GM12878 (cell line): ENCODE measurements around the gene SC5D. TPM values are rescaled to one million over a fixed set of nuclear protein-coding genes. Genes with fewer than 3 reads are reported as not detected.

ENCODE experiments used
- ATAC-seq: fragments of 200-7000 bp; cut with Tn5 transposase; 3 replicates; pipeline ENCODE4 v1.9.1; 2020; ENCODE audit warnings: mild to moderate bottlenecking, moderate library complexity
- BruUV-seq: library from RNA; stranded (reverse); fragments of 400-500 nt; replicated peaks from 2 replicates; lab custom pipeline; 2021; lab: Mats Ljungman, UMichigan
- CTCF ChIA-PET: fragments of 300-600 bp; sonication (Branson Sonifier 250); formaldehyde crosslinking; extraction: SDS; loops from one replicate; lab custom pipeline; 2021; ENCODE audit warnings: inconsistent platforms; lab: Yijun Ruan, JAX
- POLR2A ChIA-PET: fragments of 350-600 bp; formaldehyde crosslinking; extraction: SDS; loops from one replicate; lab custom pipeline; 2021; ENCODE audit warnings: inconsistent platforms; lab: Charles Lee
- RAD21 ChIA-PET: fragments of 300-600 bp; sonication (Branson Sonifier 250); formaldehyde crosslinking; loops from one replicate; lab custom pipeline; 2023; ENCODE audit warnings: antibody characterized with exemption; ENCODE audit not compliant: unreplicated experiment; lab: Charles Lee
- SMC1A ChIA-PET: fragments of 300-600 bp; sonication (Branson Sonifier 250); formaldehyde crosslinking; loops from one replicate; lab custom pipeline; 2023; ENCODE audit not compliant: unreplicated experiment, uncharacterized antibody; lab: Charles Lee
- DNase-seq: peaks from one replicate; pipeline ENCODE4 v3.0.0-alpha.2; 2011; ENCODE audit warnings: low read depth, low spot score
- FAIRE-seq: peaks from 3 replicates; lab custom pipeline; 2011; peaks lifted over from hg19 to GRCh38; lab: Jason Lieb, UNC
- H2AFZ ChIP-seq: 2 replicates; pipeline ENCODE4 v1.6.0; 2011; ENCODE audit warnings: low read depth, low read length, control low read depth; ENCODE audit not compliant: control insufficient read depth
- H3K27ac ChIP-seq: 2 replicates; pipeline ENCODE4 v1.5.1; 2011; ENCODE audit warnings: control low read depth; ENCODE audit not compliant: control insufficient read depth, insufficient read depth
- H3K27me3 ChIP-seq, 2 experiments: replicated peaks in 1 of 2; 2 replicates each; pipeline versions ENCODE4 v1.6.0 to v1.6.1; 2011; ENCODE audit warnings: low read length in 1 of 2; ENCODE audit not compliant: control insufficient read depth in 2 of 2, insufficient read depth in 2 of 2
- H3K36me3 ChIP-seq, 2 experiments: 2 replicates each; pipeline ENCODE4 v1.5.1; 2011; ENCODE audit warnings: low read length in 1 of 2; ENCODE audit not compliant: control insufficient read depth in 2 of 2, insufficient read depth in 2 of 2
- H3K4me1 ChIP-seq: 2 replicates; pipeline ENCODE4 v1.6.1; 2011; ENCODE audit warnings: mild to moderate bottlenecking, low read length, moderate library complexity, mixed read lengths; ENCODE audit not compliant: control insufficient read depth, insufficient read depth
- H3K4me2 ChIP-seq: 2 replicates; pipeline ENCODE4 v1.6.0; 2011; ENCODE audit warnings: control low read depth; ENCODE audit not compliant: control insufficient read depth, insufficient read depth
- H3K4me3 ChIP-seq: fragments of 200-600 bp; sonication (generic); 2 replicates; pipeline ENCODE4 v1.5.1; 2016
- H3K79me2 ChIP-seq: 2 replicates; pipeline ENCODE4 v1.6.0; 2011; ENCODE audit warnings: low read length; ENCODE audit not compliant: control insufficient read depth, insufficient read depth
- H3K9ac ChIP-seq: 2 replicates; pipeline ENCODE4 v1.8.0; 2011; ENCODE audit warnings: low read length, control low read depth, mixed read lengths; ENCODE audit not compliant: control insufficient read depth, insufficient read depth
- H3K9me3 ChIP-seq: replicated peaks from 3 replicates; pipeline ENCODE4 v1.5.1; 2011; ENCODE audit warnings: mild to moderate bottlenecking, low read length; ENCODE audit not compliant: control insufficient read depth, insufficient read depth
- H4K20me1 ChIP-seq: 2 replicates; pipeline ENCODE4 v1.6.0; 2011; ENCODE audit not compliant: control insufficient read depth, insufficient read depth
- BRCA1 ChIP-seq: IDR thresholded peaks from 2 replicates; pipeline ENCODE4 v1.6.1; 2011; ENCODE audit warnings: low read depth, low read length, improper control_type of control experiment
- CBX3 ChIP-seq: fragments of 200-600 bp; sonication (generic); IDR thresholded peaks from 2 replicates; pipeline ENCODE4 v1.6.1; 2016; ENCODE audit warnings: low read depth, borderline replicate concordance
- EGR1 ChIP-seq, 2 experiments: IDR thresholded peaks; 1 replicate in 1 of 2; 2 replicates in 1 of 2; pipeline ENCODE4 v1.6.1; 2011 to 2012; ENCODE audit warnings: low read depth in 2 of 2, low read length in 2 of 2, borderline replicate concordance in 1 of 2, mild to moderate bottlenecking in 1 of 2, moderate library complexity in 1 of 2
- ESRRA ChIP-seq: IDR thresholded peaks from 2 replicates; pipeline ENCODE4 v1.6.1; 2012; ENCODE audit warnings: mild to moderate bottlenecking, low read length, improper control_type of control experiment
- FOXK2 ChIP-seq: fragments of 450-650 bp; IDR thresholded peaks from 2 replicates; pipeline ENCODE4 v1.6.1; 2017; ENCODE audit warnings: mild to moderate bottlenecking, moderate library complexity
- FOXM1 ChIP-seq: IDR thresholded peaks from 2 replicates; pipeline ENCODE4 v1.6.1; 2012; ENCODE audit warnings: low read depth, mild to moderate bottlenecking, inconsistent platforms, low read length, moderate library complexity
- IKZF2 ChIP-seq, 2 experiments: fragments of 450-650 bp; IDR thresholded peaks; 2 replicates each; pipeline ENCODE4 v1.6.1; 2017; ENCODE audit warnings: mild to moderate bottlenecking in 2 of 2, moderate library complexity in 2 of 2
- LARP7 ChIP-seq: fragments of 450-650 bp; IDR thresholded peaks from 2 replicates; pipeline ENCODE4 v1.6.1; 2017; ENCODE audit warnings: mild to moderate bottlenecking
- MEF2B ChIP-seq: fragments of 450-650 bp; IDR thresholded peaks from 2 replicates; pipeline ENCODE4 v1.6.1; 2018; ENCODE audit warnings: mild to moderate bottlenecking, moderate library complexity; ENCODE audit not compliant: partially characterized antibody, poor library complexity, severe bottlenecking
- MTA2 ChIP-seq: fragments of 450-650 bp; IDR thresholded peaks from 2 replicates; pipeline ENCODE4 v1.6.1; 2016; ENCODE audit warnings: low read depth, mild to moderate bottlenecking, moderate library complexity
- MTA3 ChIP-seq: IDR thresholded peaks from 2 replicates; pipeline ENCODE4 v1.6.1; 2012; ENCODE audit warnings: low read length, inconsistent platforms, borderline replicate concordance
- NBN ChIP-seq: fragments of 450-650 bp; IDR thresholded peaks from 2 replicates; pipeline ENCODE4 v1.6.1; 2016
- NR2F1 ChIP-seq: fragments of 450-650 bp; conservative IDR thresholded peaks from 2 replicates; pipeline ENCODE4 v1.6.1; 2017; ENCODE audit warnings: mild to moderate bottlenecking
- PAX8 ChIP-seq: fragments of 450-650 bp; IDR thresholded peaks from 2 replicates; pipeline ENCODE4 v1.6.1; 2017; ENCODE audit warnings: mild to moderate bottlenecking, moderate library complexity
- RB1 ChIP-seq: fragments of 450-650 bp; formaldehyde crosslinking; IDR thresholded peaks from 2 replicates; pipeline ENCODE4 v1.6.1; 2017; ENCODE audit warnings: mild to moderate bottlenecking, borderline replicate concordance
- RELA ChIP-seq: fragments of 450-650 bp; IDR thresholded peaks from 2 replicates; pipeline ENCODE4 v1.8.0; 2014; ENCODE audit warnings: borderline replicate concordance; ENCODE audit not compliant: partially characterized antibody
- RUNX3 ChIP-seq: IDR thresholded peaks from 2 replicates; pipeline ENCODE4 v1.6.1; 2012; ENCODE audit warnings: low read length, inconsistent platforms
- SPI1 ChIP-seq: IDR thresholded peaks from 2 replicates; pipeline ENCODE4 v1.6.1; 2011; ENCODE audit warnings: low read depth, mild to moderate bottlenecking, low read length, moderate library complexity, borderline replicate concordance; ENCODE audit not compliant: insufficient read depth
- TAF1 ChIP-seq: IDR thresholded peaks from 2 replicates; pipeline ENCODE4 v1.6.1; 2011; ENCODE audit warnings: mild to moderate bottlenecking, low read depth, low read length, borderline replicate concordance
- TARDBP ChIP-seq: IDR thresholded peaks from 2 replicates; pipeline ENCODE4 v1.6.1; 2016; ENCODE audit warnings: borderline replicate concordance
- TCF12 ChIP-seq: IDR thresholded peaks from 2 replicates; pipeline ENCODE4 v1.6.1; 2011; ENCODE audit warnings: low read depth, mild to moderate bottlenecking, low read length
- ZNF24 ChIP-seq: fragments of 450-650 bp; IDR thresholded peaks from 2 replicates; pipeline ENCODE4 v1.6.1; 2017; ENCODE audit warnings: antibody characterized with exemption, mild to moderate bottlenecking
- WGBS: methylation state at CpG from one replicate; pipeline ENCODE4 v1.1.6; 2016; ENCODE audit warnings: low lambda C conversion rate; ENCODE audit not compliant: insufficient replicate concordance, insufficient coverage; ENCODE audit errors: missing lambda C conversion rate; 5-methylcytosine and 5-hydroxymethylcytosine counted together
- in situ Hi-C: fragments of 300-500 bp; cut with MboI; formaldehyde crosslinking; loops from 9 replicates; pipeline ENCODE4 v1.14.3; 2018; ENCODE audit warnings: mixed read lengths
- intact Hi-C: fragments of 100-400 bp; cut with micrococcal nuclease; formaldehyde crosslinking; loops from one replicate; pipeline ENCODE4 v1.14.2; 2022; ENCODE audit not compliant: unreplicated experiment
- polyA plus RNA-seq, 11 experiments: library from polyadenylated mRNA; depleted of rRNA in 4 of 11; unstranded in 6 of 11; stranded (reverse) in 5 of 11; fragments of >200 nt; fragmentation: Nextera tagmentation in 4 of 11; fragmentation: Illumina TruSeq in 1 of 11; extraction: Ambion mirVana in 4 of 11; extraction: Trizol in 1 of 11; gene quantifications; 1 replicate in 1 of 11; 2 replicates in 10 of 11; pipeline versions ENCODE4 v1.2.1 to v1.2.3, GENCODE V29; 2011 to 2016; ENCODE audit warnings: inconsistent platforms in 2 of 11, missing spikeins in 2 of 11, low read depth in 1 of 11
- total RNA-seq, 4 experiments: library from RNA; depleted of rRNA in 3 of 4; stranded (reverse); fragments of >200 nt in 3 of 4; fragmentation: Illumina TruSeq in 1 of 4; extraction: Trizol in 1 of 4; gene quantifications; 2 replicates each; pipeline versions ENCODE4 v1.2.1 to v1.2.3, GENCODE V29; 2013 to 2021
- TF ChIP-seq, protein P1 (sequence below): fragments of 450-650 bp; IDR thresholded peaks from 2 replicates; pipeline ENCODE4 v1.6.1; 2017; ENCODE audit warnings: borderline replicate concordance
- TF ChIP-seq, protein P2 (sequence below): fragments of 450-650 bp; IDR thresholded peaks from 2 replicates; pipeline ENCODE4 v1.6.1; 2014; ENCODE audit warnings: mild to moderate bottlenecking

The SC5D gene
- total and polyA plus RNA-seq, 10 of the 15 experiments (the other 5 are each of a cell fraction or from before 2014, with no cell fraction given), result 23.7 to 134 (median 30.8) TPM

GRCh38 chr11:121328967-121329679 lies 36.6 kb downstream of the SC5D start:
- H3K27ac ChIP-seq, result peak overlapping the region; percentile 13; the same call in 1 of the 2 replicates
- H4K20me1 ChIP-seq, result no peaks in the 10 kb centered on the region
- ChIA-PET CTCF (interaction anchor here (1.6 to 8.6 kb wide), 3 partner anchors 38 to 262 kb away, joined by 4 to 56 read pairs (median 10); no protein-coding TSS in a partner anchor), SMC1A (interaction anchor here (0.6 to 5.7 kb wide), 13 partner anchors 7 to 262 kb away, joined by 3 to 43 read pairs (median 4); no protein-coding TSS in a partner anchor), RAD21 (interaction anchor here (0.6 to 1.9 kb wide), 6 partner anchors 38 to 137 kb away, joined by 3 to 12 read pairs (median 3); no protein-coding TSS in a partner anchor), POLR2A (interaction anchor here (0.6 to 1.0 kb wide), 2 partner anchors 40 to 133 kb away, joined by 3 read pairs; no protein-coding TSS in a partner anchor)
- H3K4me1 ChIP-seq, result peaks cover 18% of the 10 kb centered on the region
- no peaks in the 10 kb centered on the region for H3K27me3 ChIP-seq
- no peak overlapping the region for H3K4me3 ChIP-seq
- H3K36me3 ChIP-seq, result no peaks in the 10 kb centered on the region
- intact Hi-C loops (loop anchor here (5.0 kb wide), 1 partner anchor 38 kb away; no protein-coding TSS in a partner anchor), in situ Hi-C loops (no loop called here)
- H2AFZ ChIP-seq, result peak overlapping the region; percentile 31
- no peaks in the 10 kb centered on the region for H3K79me2 ChIP-seq
- H3K9me3 ChIP-seq, result no peaks in the 10 kb centered on the region
- peak; percentile 68 for ATAC-seq
- BruUV-seq, result no TSS peak
- H3K9ac ChIP-seq, result no peak overlapping the region
- no peak for FAIRE-seq
- no peak for DNase-seq
- H3K4me2 ChIP-seq, result peak overlapping the region; percentile 38; the same call in 1 of the 2 replicates
- WGBS, result 29% methylated on average over 4 of the region's 4 CpGs
- no peak for TF ChIP-seq ESRRA
- no peak for TF ChIP-seq FOXM1
- no peak for TF ChIP-seq FOXK2
- no peak for TF ChIP-seq TCF12
- TF ChIP-seq PAX8, result no peak
- no peak for TF ChIP-seq TARDBP
- 0 out of 2 replicates have a peak, but pooled peaks have one; percentile 63 for TF ChIP-seq MTA3
- peak; percentile 38 to 52; a peak in 2 of 4 replicates for TF ChIP-seq IKZF2 (IDR thresholded peaks at IDR 0.05)
- peak; percentile 53 for TF ChIP-seq RUNX3
- TF ChIP-seq MEF2B, result peak; percentile 36
- TF ChIP-seq SPI1, result peak; percentile 29; the same call in 1 of the 2 replicates
- peak; percentile 25; the same call in 1 of the 2 replicates for TF ChIP-seq ZNF24
- peak; percentile 78 for TF ChIP-seq NR2F1
- TF ChIP-seq, protein P1, sequence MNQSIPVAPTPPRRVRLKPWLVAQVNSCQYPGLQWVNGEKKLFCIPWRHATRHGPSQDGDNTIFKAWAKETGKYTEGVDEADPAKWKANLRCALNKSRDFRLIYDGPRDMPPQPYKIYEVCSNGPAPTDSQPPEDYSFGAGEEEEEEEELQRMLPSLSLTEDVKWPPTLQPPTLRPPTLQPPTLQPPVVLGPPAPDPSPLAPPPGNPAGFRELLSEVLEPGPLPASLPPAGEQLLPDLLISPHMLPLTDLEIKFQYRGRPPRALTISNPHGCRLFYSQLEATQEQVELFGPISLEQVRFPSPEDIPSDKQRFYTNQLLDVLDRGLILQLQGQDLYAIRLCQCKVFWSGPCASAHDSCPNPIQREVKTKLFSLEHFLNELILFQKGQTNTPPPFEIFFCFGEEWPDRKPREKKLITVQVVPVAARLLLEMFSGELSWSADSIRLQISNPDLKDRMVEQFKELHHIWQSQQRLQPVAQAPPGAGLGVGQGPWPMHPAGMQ, result no peak
- TF ChIP-seq, protein P2, sequence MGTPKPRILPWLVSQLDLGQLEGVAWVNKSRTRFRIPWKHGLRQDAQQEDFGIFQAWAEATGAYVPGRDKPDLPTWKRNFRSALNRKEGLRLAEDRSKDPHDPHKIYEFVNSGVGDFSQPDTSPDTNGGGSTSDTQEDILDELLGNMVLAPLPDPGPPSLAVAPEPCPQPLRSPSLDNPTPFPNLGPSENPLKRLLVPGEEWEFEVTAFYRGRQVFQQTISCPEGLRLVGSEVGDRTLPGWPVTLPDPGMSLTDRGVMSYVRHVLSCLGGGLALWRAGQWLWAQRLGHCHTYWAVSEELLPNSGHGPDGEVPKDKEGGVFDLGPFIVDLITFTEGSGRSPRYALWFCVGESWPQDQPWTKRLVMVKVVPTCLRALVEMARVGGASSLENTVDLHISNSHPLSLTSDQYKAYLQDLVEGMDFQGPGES, result no peak
- TF ChIP-seq MTA2, result peak; percentile 64
- no peak for TF ChIP-seq BRCA1
- TF ChIP-seq RELA, result no peak
- TF ChIP-seq TAF1, result no peak
- TF ChIP-seq EGR1 (IDR thresholded peaks at IDR 0.05; ENCODE audit: borderline replicate concordance in 1 of 2, low read depth in 2 of 2, low read length in 2 of 2), result no peak
- no peak for TF ChIP-seq LARP7
- peak; percentile 63; the same call in 1 of the 2 replicates for TF ChIP-seq NBN
- no peak for TF ChIP-seq RB1
- TF ChIP-seq CBX3, result no peak
